DOHH2 (cell line): Measurements from ENCODE around the gene KIF6.

ENCODE experiments used
- EZH2phosphoT487 ChIP-seq: fragments of 200-600 bp; sonication (generic); IDR thresholded peaks from 2 replicates; pipeline ENCODE4 v1.6.1; 2017; ENCODE audit warnings: borderline replicate concordance, mild to moderate bottlenecking, antibody characterized with exemption, low read length, moderate library complexity, mixed read lengths
- TF ChIP-seq, protein P1 (sequence below): fragments of 200-600 bp; sonication (generic); IDR thresholded peaks from one replicate; pipeline ENCODE4 v1.5.1; 2014; ENCODE audit warnings: antibody characterized with exemption, mild to moderate bottlenecking, low read depth, low read length; ENCODE audit not compliant: poor library complexity, severe bottlenecking

- TF ChIP-seq, protein P1, sequence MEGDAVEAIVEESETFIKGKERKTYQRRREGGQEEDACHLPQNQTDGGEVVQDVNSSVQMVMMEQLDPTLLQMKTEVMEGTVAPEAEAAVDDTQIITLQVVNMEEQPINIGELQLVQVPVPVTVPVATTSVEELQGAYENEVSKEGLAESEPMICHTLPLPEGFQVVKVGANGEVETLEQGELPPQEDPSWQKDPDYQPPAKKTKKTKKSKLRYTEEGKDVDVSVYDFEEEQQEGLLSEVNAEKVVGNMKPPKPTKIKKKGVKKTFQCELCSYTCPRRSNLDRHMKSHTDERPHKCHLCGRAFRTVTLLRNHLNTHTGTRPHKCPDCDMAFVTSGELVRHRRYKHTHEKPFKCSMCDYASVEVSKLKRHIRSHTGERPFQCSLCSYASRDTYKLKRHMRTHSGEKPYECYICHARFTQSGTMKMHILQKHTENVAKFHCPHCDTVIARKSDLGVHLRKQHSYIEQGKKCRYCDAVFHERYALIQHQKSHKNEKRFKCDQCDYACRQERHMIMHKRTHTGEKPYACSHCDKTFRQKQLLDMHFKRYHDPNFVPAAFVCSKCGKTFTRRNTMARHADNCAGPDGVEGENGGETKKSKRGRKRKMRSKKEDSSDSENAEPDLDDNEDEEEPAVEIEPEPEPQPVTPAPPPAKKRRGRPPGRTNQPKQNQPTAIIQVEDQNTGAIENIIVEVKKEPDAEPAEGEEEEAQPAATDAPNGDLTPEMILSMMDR, result no peak
- no peak for TF ChIP-seq EZH2phosphoT487
Observed at GRCh38 chr6:39411001-39411400, 314.2 kb downstream of the KIF6 start.
